Measurements from ENCODE around the gene ESD. TPM values are rescaled to one million over a fixed set of nuclear protein-coding genes. Genes with fewer than 3 reads are reported as not detected.

Gene ESD
- total RNA-seq, 1 experiment from 2014 or later: 73.2 TPM

- ATAC-seq: no peak
- Histone ChIP-seq H3K4me2 (ENCODE audit: low read length) (peak overlapping the region; percentile 90), H3K9ac (ENCODE audit: low read length) (peak overlapping the region; percentile 94), H4K20me1 (ENCODE audit: low read length) (no peaks in the 10 kb centered on the region), H2AFZ (ENCODE audit: low read length) (peak overlapping the region; percentile 95), H3K36me3 (ENCODE audit: low read depth, low read length) (peaks cover 5% of the 10 kb centered on the region; the same call in 1 of the 2 replicates), H3K9me2 (replicated peaks; ENCODE audit: low read length) (no peaks in the 10 kb centered on the region), H3K4me3 (ENCODE audit: low read length) (peak overlapping the region; percentile 78), H3K4me1 (ENCODE audit: insufficient read depth, low read length) (peaks cover 28% of the 10 kb centered on the region), H3K27ac (ENCODE audit: low read length) (peak overlapping the region; percentile 23; the same call in 1 of the 2 replicates), H3K27me3 (ENCODE audit: low read length) (no peaks in the 10 kb centered on the region), H3K79me2 (ENCODE audit: low read length) (peaks cover 37% of the 10 kb centered on the region), H3K9me3 (ENCODE audit: low read length) (no peaks in the 10 kb centered on the region), H3F3A (ENCODE audit: low read length, unreplicated experiment) (no peaks in the 10 kb centered on the region)
- BruUV-seq (replicated peaks): TSS peak; percentile 86
- POLR2A ChIA-PET (ENCODE audit: unreplicated experiment): interaction anchor here (0.7 kb wide), 1 partner anchor 611 kb away, joined by 7 read pairs; no protein-coding TSS in a partner anchor
- no peak for DNase-seq
- intact Hi-C loops (cut with micrococcal nuclease): no loop called here
- no peak for TF ChIP-seq CTCF (conservative IDR thresholded peaks at IDR 0.05; ENCODE audit: low read depth, low read length)
- no peak for TF ChIP-seq EZH2phosphoT487 (IDR thresholded peaks at IDR 0.05; ENCODE audit: borderline replicate concordance, low read length)
- TF ChIP-seq EZH2 (IDR thresholded peaks at IDR 0.05; ENCODE audit: low read length, unreplicated experiment): no peak
- CTCF ChIA-PET: no interaction called here
These were observed 708 bp upstream of the ESD start for GRCh38 chr13:46797501-46798237.

GRCh38 chr13:46796129-46796514, 839 bp downstream of the ESD start:
- peak overlapping the region; percentile 94 for H3K9ac ChIP-seq (ENCODE audit: low read length)
- H3F3A ChIP-seq (ENCODE audit: low read length, unreplicated experiment): no peaks in the 10 kb centered on the region
- intact Hi-C loops (cut with micrococcal nuclease): no loop called here
- DNase-seq: no peak
- peak overlapping the region; percentile 78 for H3K4me3 ChIP-seq (ENCODE audit: low read length)
- H3K36me3 ChIP-seq (ENCODE audit: low read depth, low read length): peaks cover 9% of the 10 kb centered on the region; the same call in 1 of the 2 replicates
- BruUV-seq (replicated peaks): no TSS peak
- POLR2A ChIA-PET (ENCODE audit: unreplicated experiment): no interaction called here
- no peak for ATAC-seq
- no peaks in the 10 kb centered on the region for H3K9me2 ChIP-seq (replicated peaks; ENCODE audit: low read length)
- H3K4me1 ChIP-seq (ENCODE audit: insufficient read depth, low read length): peaks cover 19% of the 10 kb centered on the region
- peaks cover 37% of the 10 kb centered on the region for H3K79me2 ChIP-seq (ENCODE audit: low read length)
- H3K4me2 ChIP-seq (ENCODE audit: low read length): peak overlapping the region; percentile 90
- TF ChIP-seq EZH2 (IDR thresholded peaks at IDR 0.05; ENCODE audit: low read length, unreplicated experiment): no peak
- TF ChIP-seq CTCF (conservative IDR thresholded peaks at IDR 0.05; ENCODE audit: low read depth, low read length): no peak
- no peak for TF ChIP-seq EZH2phosphoT487 (IDR thresholded peaks at IDR 0.05; ENCODE audit: borderline replicate concordance, low read length)
- peak overlapping the region; percentile 68 for H3K27ac ChIP-seq (ENCODE audit: low read length)
- no peaks in the 10 kb centered on the region for H4K20me1 ChIP-seq (ENCODE audit: low read length)
- H3K9me3 ChIP-seq (ENCODE audit: low read length): no peaks in the 10 kb centered on the region
- CTCF ChIA-PET: no interaction called here
- no peaks in the 10 kb centered on the region for H3K27me3 ChIP-seq (ENCODE audit: low read length)
- peak overlapping the region; percentile 95 for H2AFZ ChIP-seq (ENCODE audit: low read length)

GRCh38 chr13:46795321-46795720, 1.6 kb downstream of the ESD start:
- ChIA-PET POLR2A (ENCODE audit: unreplicated experiment) (no interaction called here), CTCF (no interaction called here)
- peak overlapping the region; percentile 90; the same call in 1 of the 2 replicates for H3K4me2 ChIP-seq (ENCODE audit: low read length)
- H3K27ac ChIP-seq (ENCODE audit: low read length): no peak overlapping the region
- H3K4me1 ChIP-seq (ENCODE audit: insufficient read depth, low read length): peaks cover 19% of the 10 kb centered on the region
- intact Hi-C loops (cut with micrococcal nuclease): no loop called here
- H2AFZ ChIP-seq (ENCODE audit: low read length): no peak overlapping the region
- no peaks in the 10 kb centered on the region for H3K9me3 ChIP-seq (ENCODE audit: low read length)
- BruUV-seq (replicated peaks): no TSS peak
- no peaks in the 10 kb centered on the region for H4K20me1 ChIP-seq (ENCODE audit: low read length)
- H3F3A ChIP-seq (ENCODE audit: low read length, unreplicated experiment): no peaks in the 10 kb centered on the region
- ATAC-seq: no peak
- no peak overlapping the region; the same call in 1 of the 2 replicates for H3K9ac ChIP-seq (ENCODE audit: low read length)
- no peak for DNase-seq
- TF ChIP-seq CTCF (conservative IDR thresholded peaks at IDR 0.05; ENCODE audit: low read depth, low read length): no peak
- peaks cover 37% of the 10 kb centered on the region for H3K79me2 ChIP-seq (ENCODE audit: low read length)
- H3K27me3 ChIP-seq (ENCODE audit: low read length): no peaks in the 10 kb centered on the region
- H3K9me2 ChIP-seq (replicated peaks; ENCODE audit: low read length): no peaks in the 10 kb centered on the region
- peaks cover 16% of the 10 kb centered on the region; the same call in 1 of the 2 replicates for H3K36me3 ChIP-seq (ENCODE audit: low read depth, low read length)
- no peak overlapping the region for H3K4me3 ChIP-seq (ENCODE audit: low read length)
